Cardiac muscle cell (in vitro differentiated cells and primary cell): ENCODE results near the gene KLK14. TPM values are rescaled to one million over a fixed set of nuclear protein-coding genes. Genes with fewer than 3 reads are reported as not detected.

Experiments
- DNase-seq, 2 donors: peaks; one replicate each; pipeline versions ENCODE4 v3.0.0 to v3.0.0-alpha.2; 2010 to 2017; ENCODE audit warnings: low read depth in 1 of 2, low spot score in 1 of 2
- H3K27ac ChIP-seq: fragments of 200-600 bp; sonication (generic); 2 replicates; pipeline ENCODE4 v1.5.1; 2016
- H3K27me3 ChIP-seq: fragments of 200-600 bp; sonication (generic); 2 replicates; pipeline ENCODE4 v1.6.0; 2016; ENCODE audit warnings: control low read depth
- H3K36me3 ChIP-seq: fragments of 200-600 bp; sonication (generic); 2 replicates; pipeline ENCODE4 v1.5.1; 2016; ENCODE audit warnings: control low read depth
- H3K4me1 ChIP-seq: fragments of 200-600 bp; sonication (generic); 2 replicates; pipeline ENCODE4 v1.8.1; 2017; ENCODE audit warnings: low read depth, mild to moderate bottlenecking, mixed run types
- H3K4me3 ChIP-seq: fragments of 200-600 bp; sonication (generic); 2 replicates; pipeline ENCODE4 v1.5.1; 2016; ENCODE audit warnings: mild to moderate bottlenecking
- H3K9me3 ChIP-seq: fragments of 200-600 bp; sonication (generic); 2 replicates; pipeline ENCODE4 v1.5.1; 2017; ENCODE audit warnings: low read depth, mild to moderate bottlenecking, control low read depth
- polyA plus RNA-seq: library from polyadenylated mRNA; unstranded; fragments of >200 nt; fragmentation: Nextera tagmentation; extraction: Ambion mirVana; gene quantifications from 2 replicates; pipeline ENCODE4 v1.2.1, GENCODE V29; 2016
- total RNA-seq: library from RNA; depleted of rRNA; stranded (reverse); fragments of >200 nt; gene quantifications from 2 replicates; pipeline ENCODE4 v1.2.3, GENCODE V29; 2016
- TF ChIP-seq, protein P1 (sequence below): IDR thresholded peaks from 2 replicates; pipeline ENCODE4 v1.5.1; 2012; ENCODE audit warnings: low read depth, mild to moderate bottlenecking, low read length

Gene KLK14, protein sequence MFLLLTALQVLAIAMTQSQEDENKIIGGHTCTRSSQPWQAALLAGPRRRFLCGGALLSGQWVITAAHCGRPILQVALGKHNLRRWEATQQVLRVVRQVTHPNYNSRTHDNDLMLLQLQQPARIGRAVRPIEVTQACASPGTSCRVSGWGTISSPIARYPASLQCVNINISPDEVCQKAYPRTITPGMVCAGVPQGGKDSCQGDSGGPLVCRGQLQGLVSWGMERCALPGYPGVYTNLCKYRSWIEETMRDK
- total RNA-seq (0.24 TPM in 1 of 2 replicates, not detected in the other), polyA plus RNA-seq (0.75 TPM in 1 of 2 replicates, not detected in the other)

DNA sequence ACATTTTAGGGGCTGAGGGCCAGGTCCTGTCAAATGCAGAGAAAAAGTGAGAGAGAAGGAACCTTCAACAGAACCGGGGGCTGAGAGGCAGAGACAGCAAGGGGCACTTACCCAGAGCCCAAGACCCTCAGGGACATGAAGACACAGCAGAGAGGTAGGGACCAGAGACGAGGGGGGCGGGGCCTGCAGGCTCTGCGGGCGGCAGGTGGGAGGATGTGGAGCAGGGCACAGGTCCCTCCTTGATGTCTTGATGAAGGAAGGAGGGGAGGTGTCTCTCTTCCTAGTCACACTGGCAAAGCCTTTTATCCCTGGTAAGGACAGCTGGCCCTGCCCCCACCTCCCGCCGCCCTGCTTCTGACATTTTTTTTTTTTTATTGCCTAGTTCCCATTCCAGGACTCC, at the start of gene KLK14:
Gene KLK14 (minus strand): TSS at position 277 of the 400 bp plus-strand sequence. CDS start 273 bp downstream, at position 4.
- H3K4me3 ChIP-seq: no peak within 1 kb of the TSS
- TF ChIP-seq, protein P1, sequence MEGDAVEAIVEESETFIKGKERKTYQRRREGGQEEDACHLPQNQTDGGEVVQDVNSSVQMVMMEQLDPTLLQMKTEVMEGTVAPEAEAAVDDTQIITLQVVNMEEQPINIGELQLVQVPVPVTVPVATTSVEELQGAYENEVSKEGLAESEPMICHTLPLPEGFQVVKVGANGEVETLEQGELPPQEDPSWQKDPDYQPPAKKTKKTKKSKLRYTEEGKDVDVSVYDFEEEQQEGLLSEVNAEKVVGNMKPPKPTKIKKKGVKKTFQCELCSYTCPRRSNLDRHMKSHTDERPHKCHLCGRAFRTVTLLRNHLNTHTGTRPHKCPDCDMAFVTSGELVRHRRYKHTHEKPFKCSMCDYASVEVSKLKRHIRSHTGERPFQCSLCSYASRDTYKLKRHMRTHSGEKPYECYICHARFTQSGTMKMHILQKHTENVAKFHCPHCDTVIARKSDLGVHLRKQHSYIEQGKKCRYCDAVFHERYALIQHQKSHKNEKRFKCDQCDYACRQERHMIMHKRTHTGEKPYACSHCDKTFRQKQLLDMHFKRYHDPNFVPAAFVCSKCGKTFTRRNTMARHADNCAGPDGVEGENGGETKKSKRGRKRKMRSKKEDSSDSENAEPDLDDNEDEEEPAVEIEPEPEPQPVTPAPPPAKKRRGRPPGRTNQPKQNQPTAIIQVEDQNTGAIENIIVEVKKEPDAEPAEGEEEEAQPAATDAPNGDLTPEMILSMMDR: no peak
- H3K4me1 ChIP-seq: no peaks in the 10 kb centered on the region
- H3K9me3 ChIP-seq: no peaks in the 10 kb centered on the region
- no peak for DNase-seq
- peaks cover 4% of the 10 kb centered on the region for H3K27me3 ChIP-seq
- H3K36me3 ChIP-seq: no peaks in the 10 kb centered on the region
- H3K27ac ChIP-seq: no peak within 1 kb of the TSS

DNA sequence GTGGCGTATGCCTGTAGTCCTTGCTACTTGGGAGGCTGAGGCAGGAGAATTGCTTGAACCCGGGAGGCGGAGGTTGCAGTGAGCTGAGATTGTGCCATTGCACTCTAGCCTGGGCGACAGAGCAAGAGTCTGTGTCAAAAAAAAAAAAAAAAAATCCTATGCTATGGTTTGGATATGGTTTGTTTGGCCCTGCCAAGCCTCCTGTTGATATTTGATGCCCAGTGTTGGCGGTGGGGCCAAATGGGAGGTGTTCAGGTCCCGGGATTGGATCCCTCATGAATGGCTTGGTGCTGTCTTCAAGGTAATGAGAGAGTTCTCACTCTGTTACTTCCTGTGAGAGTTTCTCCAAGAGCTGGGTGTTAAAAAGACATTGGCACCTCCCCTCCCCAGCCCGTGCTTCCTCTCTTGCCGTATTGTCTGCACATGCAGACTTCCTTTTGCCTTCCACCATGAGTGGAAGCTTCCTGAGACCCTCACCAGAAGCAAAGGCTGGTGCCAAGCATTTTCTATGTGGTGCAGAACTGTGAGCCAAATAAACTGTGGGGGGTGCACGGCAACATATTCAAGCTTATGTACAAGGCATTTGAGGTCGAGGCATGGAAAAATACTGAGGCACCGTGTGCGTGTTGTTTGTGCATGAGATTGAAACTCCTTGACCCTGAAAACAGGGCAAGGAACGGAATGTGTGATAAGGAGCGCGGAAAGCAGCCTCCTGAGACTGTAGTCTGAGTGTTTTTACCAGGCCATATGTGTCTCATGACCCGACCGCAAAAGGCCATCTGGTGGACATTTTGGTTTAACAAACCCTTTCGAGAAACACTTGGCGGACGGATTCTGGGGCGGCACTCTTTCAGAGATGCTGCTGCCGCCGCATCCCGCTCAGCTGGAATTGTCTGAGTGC, 49.3 kb upstream of the KLK14 start:
- Histone ChIP-seq H3K4me3 (no peak overlapping the region), H3K9me3 (no peaks in the 10 kb centered on the region), H3K27ac (no peak overlapping the region), H3K27me3 (no peaks in the 10 kb centered on the region), H3K36me3 (no peaks in the 10 kb centered on the region), H3K4me1 (no peaks in the 10 kb centered on the region)
- peak; percentile 44 to 97 for DNase-seq
- TF ChIP-seq, protein P1: peak; percentile 27

DNA sequence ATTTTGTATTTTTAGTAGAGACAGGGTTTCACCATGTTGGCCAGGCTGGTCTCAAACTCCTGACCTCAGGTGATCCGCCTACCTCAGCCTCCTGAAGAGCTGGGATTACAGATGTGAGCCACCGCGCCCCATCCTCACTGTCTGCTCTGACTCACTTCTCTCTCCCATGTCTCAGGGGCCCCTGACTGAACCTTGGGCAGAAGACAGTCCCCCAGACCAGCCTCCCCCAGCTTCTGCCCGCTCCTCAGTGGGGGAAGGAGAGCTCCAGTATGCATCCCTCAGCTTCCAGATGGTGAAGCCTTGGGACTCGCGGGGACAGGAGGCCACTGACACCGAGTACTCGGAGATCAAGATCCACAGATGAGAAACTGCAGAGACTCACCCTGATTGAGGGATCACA, 47.0 kb upstream of the KLK14 start:
- H3K4me1 ChIP-seq: no peaks in the 10 kb centered on the region
- no peak overlapping the region for H3K4me3 ChIP-seq
- H3K27me3 ChIP-seq: no peaks in the 10 kb centered on the region
- H3K27ac ChIP-seq: no peak overlapping the region
- TF ChIP-seq, protein P1: no peak
- no peak for DNase-seq
- H3K9me3 ChIP-seq: no peaks in the 10 kb centered on the region
- no peaks in the 10 kb centered on the region for H3K36me3 ChIP-seq

DNA sequence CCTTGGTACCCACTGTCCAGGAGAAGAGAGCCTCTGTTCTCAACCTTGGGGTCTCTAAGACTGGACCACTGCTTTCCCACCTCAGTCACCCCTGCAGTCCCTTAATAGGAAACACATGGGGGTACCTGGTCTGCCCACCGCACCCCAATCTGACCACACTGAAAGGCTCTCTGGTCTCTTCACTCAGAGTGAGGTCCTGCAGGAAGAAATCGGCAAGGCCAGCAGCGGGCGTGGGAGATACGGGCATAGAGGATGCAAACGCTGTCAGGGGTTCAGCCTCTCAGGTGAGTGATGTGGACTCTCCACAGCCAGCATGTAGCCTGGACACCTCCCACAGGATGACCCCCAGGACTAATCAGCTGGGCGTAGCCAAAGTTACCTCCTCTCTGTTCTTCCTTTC, 45.5 kb upstream of the KLK14 start:
- DNase-seq: no peak
- no peaks in the 10 kb centered on the region for H3K27me3 ChIP-seq
- no peaks in the 10 kb centered on the region for H3K4me1 ChIP-seq
- no peaks in the 10 kb centered on the region for H3K9me3 ChIP-seq
- H3K27ac ChIP-seq: no peak overlapping the region
- TF ChIP-seq, protein P1: no peak
- H3K36me3 ChIP-seq: no peaks in the 10 kb centered on the region
- H3K4me3 ChIP-seq: no peak overlapping the region

DNA sequence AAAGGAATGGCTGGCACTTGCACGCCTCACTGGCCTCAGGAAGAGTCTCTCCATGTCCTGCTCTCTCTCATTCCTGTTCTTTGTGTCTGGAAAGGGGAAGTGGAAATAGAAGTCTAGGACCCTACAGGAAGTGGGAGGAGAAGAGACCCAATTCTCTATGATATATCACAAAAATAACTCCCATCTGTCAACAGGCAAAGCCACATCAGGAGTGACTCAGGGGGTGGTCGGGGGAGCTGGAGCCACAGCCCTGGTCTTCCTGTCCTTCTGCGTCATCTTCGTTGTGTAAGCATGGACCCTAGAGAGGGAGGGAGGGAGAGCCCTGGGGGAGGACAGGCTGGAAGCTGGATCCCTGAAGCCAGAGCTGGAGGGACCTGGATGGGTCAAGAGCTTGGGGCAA, 45.1 kb upstream of the KLK14 start:
- Histone ChIP-seq H3K27me3 (no peaks in the 10 kb centered on the region), H3K9me3 (no peaks in the 10 kb centered on the region), H3K4me1 (no peaks in the 10 kb centered on the region), H3K27ac (no peak overlapping the region), H3K4me3 (no peak overlapping the region), H3K36me3 (no peaks in the 10 kb centered on the region)
- TF ChIP-seq, protein P1: no peak
- peak in 1 of 2 donors; percentile 88 for DNase-seq
